ENCODE data around the gene SPOCK1. TPM values are rescaled to one million over a fixed set of nuclear protein-coding genes. Genes with fewer than 3 reads are reported as not detected.

Gene SPOCK1
- total and polyA plus RNA-seq, 2 donors (not counting 3 experiments of a cell fraction or from before 2014, with no cell fraction given): 144 to 280 TPM

DNA sequence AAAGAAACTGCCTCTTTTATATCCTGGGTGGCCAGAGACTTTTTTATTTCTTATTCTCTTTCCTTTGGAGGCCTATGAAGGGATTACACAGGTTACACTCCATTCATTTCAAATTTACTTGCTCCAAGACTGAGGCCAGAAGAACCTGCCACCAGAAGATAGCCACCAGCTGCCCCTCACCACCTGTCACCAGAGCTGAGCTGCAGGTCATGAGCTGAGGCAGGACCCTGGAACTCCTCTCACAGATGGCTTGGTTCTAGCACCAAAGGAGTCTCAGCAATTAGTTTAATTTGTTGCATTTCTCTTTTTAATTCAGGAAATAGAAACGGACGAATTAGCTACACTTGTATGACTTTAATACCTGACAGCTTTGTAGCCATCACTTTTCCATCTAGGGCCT lies 313.9 kb downstream of the SPOCK1 start:
- CTCF ChIA-PET: no interaction called here
- FAIRE-seq: no peak
- peaks cover 4% of the 10 kb centered on the region for H3K79me2 ChIP-seq (ENCODE audit: control insufficient read depth, insufficient read depth, low read length)

DNA sequence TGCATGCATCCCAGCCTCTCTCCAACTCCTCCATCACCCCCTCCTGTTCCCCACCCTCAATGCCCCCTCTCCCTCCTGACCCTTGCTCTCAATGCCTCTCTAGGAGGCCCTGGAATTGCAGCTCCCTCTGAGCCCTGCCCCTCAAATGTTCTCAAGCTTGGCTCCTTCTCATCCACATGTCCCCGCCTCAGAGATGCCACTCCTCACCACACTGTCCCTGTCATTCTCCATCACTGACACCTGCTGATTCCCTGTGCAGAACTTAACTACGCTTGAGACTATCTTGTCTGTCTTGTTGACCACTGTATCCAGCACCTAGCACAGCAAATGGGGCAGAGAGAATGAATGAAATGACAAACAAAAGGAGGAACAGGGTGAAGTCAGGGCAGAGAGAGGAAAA lies 314.4 kb downstream of the SPOCK1 start:
- H3K4me3 ChIP-seq (replicated peaks in 1 of 3; ENCODE audit: insufficient read depth in 1 of 3, low read depth in 1 of 3, low read length in 3 of 3): no peak overlapping the region
- no peak overlapping the region for H3K4me2 ChIP-seq (ENCODE audit: insufficient read depth, low read length)
- no peaks in the 10 kb centered on the region for H3K27me3 ChIP-seq (ENCODE audit: control insufficient read depth in 2 of 2, insufficient read depth in 2 of 2, low read length in 2 of 2)
- H3K4me1 ChIP-seq (ENCODE audit: control insufficient read depth, extremely low read depth, insufficient read depth, low read length): no peaks in the 10 kb centered on the region
- ChIA-PET CTCF (no interaction called here), POLR2A (no interaction called here)
- H3K36me3 ChIP-seq (ENCODE audit: control insufficient read depth in 2 of 2, extremely low read depth in 1 of 2, insufficient read depth in 2 of 2, low read length in 2 of 2): no peaks in the 10 kb centered on the region
- BruUV-seq (replicated peaks): no TSS peak
- no peaks in the 10 kb centered on the region for H3K9me3 ChIP-seq (replicated peaks; ENCODE audit: control insufficient read depth, insufficient read depth, low read length)
- H3K9me1 ChIP-seq (replicated peaks; ENCODE audit: control insufficient read depth, extremely low read depth, insufficient read depth, low read length): no peaks in the 10 kb centered on the region
- no peak overlapping the region for H2AFZ ChIP-seq (ENCODE audit: low read depth, low read length)
- intact Hi-C loops (cut with micrococcal nuclease): no loop called here
- TF ChIP-seq JUN (IDR thresholded peaks at IDR 0.05; ENCODE audit: borderline replicate concordance, insufficient read depth, insufficient read length, low read depth): no peak
- TF ChIP-seq POLR2A (IDR thresholded peaks at IDR 0.05; ENCODE audit: low read depth, low read length): no peak
- no peak for TF ChIP-seq MYC (IDR thresholded peaks at IDR 0.05; ENCODE audit: low read depth, low read length)
- TF ChIP-seq, protein P1, sequence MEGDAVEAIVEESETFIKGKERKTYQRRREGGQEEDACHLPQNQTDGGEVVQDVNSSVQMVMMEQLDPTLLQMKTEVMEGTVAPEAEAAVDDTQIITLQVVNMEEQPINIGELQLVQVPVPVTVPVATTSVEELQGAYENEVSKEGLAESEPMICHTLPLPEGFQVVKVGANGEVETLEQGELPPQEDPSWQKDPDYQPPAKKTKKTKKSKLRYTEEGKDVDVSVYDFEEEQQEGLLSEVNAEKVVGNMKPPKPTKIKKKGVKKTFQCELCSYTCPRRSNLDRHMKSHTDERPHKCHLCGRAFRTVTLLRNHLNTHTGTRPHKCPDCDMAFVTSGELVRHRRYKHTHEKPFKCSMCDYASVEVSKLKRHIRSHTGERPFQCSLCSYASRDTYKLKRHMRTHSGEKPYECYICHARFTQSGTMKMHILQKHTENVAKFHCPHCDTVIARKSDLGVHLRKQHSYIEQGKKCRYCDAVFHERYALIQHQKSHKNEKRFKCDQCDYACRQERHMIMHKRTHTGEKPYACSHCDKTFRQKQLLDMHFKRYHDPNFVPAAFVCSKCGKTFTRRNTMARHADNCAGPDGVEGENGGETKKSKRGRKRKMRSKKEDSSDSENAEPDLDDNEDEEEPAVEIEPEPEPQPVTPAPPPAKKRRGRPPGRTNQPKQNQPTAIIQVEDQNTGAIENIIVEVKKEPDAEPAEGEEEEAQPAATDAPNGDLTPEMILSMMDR (IDR thresholded peaks at IDR 0.05; ENCODE audit: extremely low read depth in 1 of 2, insufficient read depth in 1 of 2, low read depth in 1 of 2, low read length in 2 of 2): no peak
- no peak for TF ChIP-seq EZH2 (IDR thresholded peaks at IDR 0.05; ENCODE audit: borderline replicate concordance, low read depth, low read length, severe bottlenecking)
- no peak for TF ChIP-seq FOS (IDR thresholded peaks at IDR 0.05; ENCODE audit: borderline replicate concordance, insufficient read depth, low read length)
- TF ChIP-seq GATA2 (IDR thresholded peaks at IDR 0.05; ENCODE audit: insufficient read depth, insufficient read length, low read depth, low read length): no peak
- no peak for TF ChIP-seq POLR2AphosphoS5 (IDR thresholded peaks at IDR 0.05; ENCODE audit: insufficient read depth, low read depth, low read length)
- TF ChIP-seq, protein P2, sequence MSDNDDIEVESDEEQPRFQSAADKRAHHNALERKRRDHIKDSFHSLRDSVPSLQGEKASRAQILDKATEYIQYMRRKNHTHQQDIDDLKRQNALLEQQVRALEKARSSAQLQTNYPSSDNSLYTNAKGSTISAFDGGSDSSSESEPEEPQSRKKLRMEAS (IDR thresholded peaks at IDR 0.05; ENCODE audit: insufficient read depth, insufficient read length): no peak
- H3K27ac ChIP-seq (ENCODE audit: insufficient read depth, low read depth, low read length): no peak overlapping the region
- peaks cover 4% of the 10 kb centered on the region for H3K79me2 ChIP-seq (ENCODE audit: control insufficient read depth, insufficient read depth, low read length)
- dilution Hi-C loops (cut with MboI; ENCODE audit: extremely low pct_ligation_motif_present, low sequenced_read_pairs): no loop called here
- no peaks in the 10 kb centered on the region for H4K20me1 ChIP-seq (replicated peaks; ENCODE audit: control insufficient read depth, extremely low read depth, insufficient read depth, low read length)
- H3K9ac ChIP-seq (replicated peaks; ENCODE audit: extremely low read depth, insufficient read depth, low read length): no peak overlapping the region
- no peak for FAIRE-seq
- no peak for DNase-seq (ENCODE audit: low read depth, low spot score)

More for the DNA sequence above, 313.9 kb downstream of the SPOCK1 start:
- Histone ChIP-seq H3K9me1 (replicated peaks; ENCODE audit: control insufficient read depth, extremely low read depth, insufficient read depth, low read length) (no peaks in the 10 kb centered on the region), H3K4me2 (ENCODE audit: insufficient read depth, low read length) (no peak overlapping the region), H3K27ac (ENCODE audit: insufficient read depth, low read depth, low read length) (no peak overlapping the region), H3K4me1 (ENCODE audit: control insufficient read depth, extremely low read depth, insufficient read depth, low read length) (no peaks in the 10 kb centered on the region), H3K27me3 (ENCODE audit: control insufficient read depth in 2 of 2, insufficient read depth in 2 of 2, low read length in 2 of 2) (no peaks in the 10 kb centered on the region), H3K9ac (replicated peaks; ENCODE audit: extremely low read depth, insufficient read depth, low read length) (no peak overlapping the region), H3K9me3 (replicated peaks; ENCODE audit: control insufficient read depth, insufficient read depth, low read length) (no peaks in the 10 kb centered on the region), H3K4me3 (replicated peaks in 1 of 3; ENCODE audit: insufficient read depth in 1 of 3, low read depth in 1 of 3, low read length in 3 of 3) (no peak overlapping the region), H4K20me1 (replicated peaks; ENCODE audit: control insufficient read depth, extremely low read depth, insufficient read depth, low read length) (no peaks in the 10 kb centered on the region), H3K36me3 (ENCODE audit: control insufficient read depth in 2 of 2, extremely low read depth in 1 of 2, insufficient read depth in 2 of 2, low read length in 2 of 2) (no peaks in the 10 kb centered on the region), H2AFZ (ENCODE audit: low read depth, low read length) (no peak overlapping the region)
- POLR2A ChIA-PET: no interaction called here
- intact Hi-C loops (cut with micrococcal nuclease) (no loop called here), dilution Hi-C loops (cut with MboI; ENCODE audit: extremely low pct_ligation_motif_present, low sequenced_read_pairs) (no loop called here)
- DNase-seq (ENCODE audit: low read depth, low spot score): no peak
- TF ChIP-seq POLR2AphosphoS5 (IDR thresholded peaks at IDR 0.05; ENCODE audit: insufficient read depth, low read depth, low read length): no peak
- no peak for TF ChIP-seq MYC (IDR thresholded peaks at IDR 0.05; ENCODE audit: low read depth, low read length)
- TF ChIP-seq, protein P2 (IDR thresholded peaks at IDR 0.05; ENCODE audit: insufficient read depth, insufficient read length): no peak
- TF ChIP-seq POLR2A (IDR thresholded peaks at IDR 0.05; ENCODE audit: low read depth, low read length): no peak
- no peak for TF ChIP-seq GATA2 (IDR thresholded peaks at IDR 0.05; ENCODE audit: insufficient read depth, insufficient read length, low read depth, low read length)
- no peak for TF ChIP-seq FOS (IDR thresholded peaks at IDR 0.05; ENCODE audit: borderline replicate concordance, insufficient read depth, low read length)
- no TSS peak for BruUV-seq (replicated peaks)

Measured in endothelial cell of umbilical vein (primary cell).